Tibial nerve (tissue), 4 donors: ENCODE measurements around the gene TH.

Experiments
- CTCF ChIP-seq, 5 experiments: fragments of 200-600 bp in 3 of 5; fragments of 450-650 bp in 2 of 5; sonication (generic) in 3 of 5; IDR thresholded peaks; one replicate each; pipeline ENCODE4 v1.5.1; 2016 to 2019; ENCODE audit warnings: antibody characterized with exemption in 5 of 5, mild to moderate bottlenecking in 3 of 5, moderate library complexity in 2 of 5
- EP300 ChIP-seq, 2 donors: sonication (generic); formaldehyde crosslinking; IDR thresholded peaks; one replicate each; pipeline ENCODE4 v1.6.1; 2017; ENCODE audit warnings: antibody characterized with exemption in 2 of 2, mild to moderate bottlenecking in 1 of 2
- POLR2A ChIP-seq, 2 donors: fragments of 450-650 bp; IDR thresholded peaks; one replicate each; pipeline ENCODE4 v1.6.1; 2017; ENCODE audit warnings: antibody characterized with exemption in 2 of 2, mild to moderate bottlenecking in 2 of 2, moderate library complexity in 2 of 2

- TF ChIP-seq CTCF (IDR thresholded peaks at IDR 0.05) (no peak), POLR2A (IDR thresholded peaks at IDR 0.05) (no peak), EP300 (IDR thresholded peaks at IDR 0.05) (no peak)
These were observed 35.6 kb upstream of the TH start for GRCh38 chr11:2207212-2207611.
